Measurements from ENCODE around the gene KDM2B.

Gene KDM2B

GRCh38 chr12:121560392-121561008, 20.3 kb downstream of the KDM2B start:
- DNase-seq: no peak

DNA sequence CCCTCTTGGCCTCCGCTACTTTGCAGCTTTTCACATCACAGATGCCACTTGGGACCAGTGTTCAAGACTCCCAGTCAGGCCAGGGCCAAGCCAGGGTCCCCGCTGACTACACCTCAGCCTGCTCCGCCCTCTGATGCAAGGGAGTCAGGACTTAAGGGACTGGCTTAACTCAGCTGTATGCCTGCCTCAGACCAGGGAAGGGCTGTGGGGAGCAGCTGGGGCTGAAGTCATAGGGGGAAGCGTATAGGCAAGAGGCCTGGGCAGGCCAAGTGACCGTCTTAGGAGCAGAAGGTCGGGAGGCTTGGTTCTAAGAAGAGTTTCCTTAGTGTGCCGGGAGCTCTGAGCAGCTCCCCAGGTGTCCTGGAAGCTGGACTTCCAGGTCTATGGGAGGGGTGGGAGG, 21.9 kb downstream of the KDM2B start:
- no peak for DNase-seq

GRCh38 chr12:121550974-121551634, 29.7 kb downstream of the KDM2B start:
- no peak for DNase-seq

DNA sequence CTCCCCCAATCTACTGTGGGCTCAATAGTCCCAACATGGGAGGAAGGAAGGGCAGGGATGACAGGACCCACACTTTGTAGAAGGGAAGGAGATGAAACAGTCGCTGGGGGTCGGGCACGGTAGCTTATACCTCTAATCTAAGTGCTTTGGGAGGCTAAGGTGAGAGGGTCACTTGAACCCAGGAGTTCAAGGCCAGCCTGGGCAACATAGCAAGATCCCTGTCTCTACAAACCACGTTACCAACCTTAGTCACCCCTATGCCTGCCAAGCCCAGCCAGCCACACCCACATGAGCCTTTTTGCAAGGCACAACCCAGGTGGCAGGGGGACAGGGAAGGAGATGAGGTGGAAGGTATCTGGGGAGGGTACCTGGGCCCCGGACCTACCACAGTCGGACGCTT, 31.7 kb downstream of the KDM2B start:
- no peak for DNase-seq

GRCh38 chr12:121545480-121545879, 35.3 kb downstream of the KDM2B start:
- DNase-seq: no peak

DNA sequence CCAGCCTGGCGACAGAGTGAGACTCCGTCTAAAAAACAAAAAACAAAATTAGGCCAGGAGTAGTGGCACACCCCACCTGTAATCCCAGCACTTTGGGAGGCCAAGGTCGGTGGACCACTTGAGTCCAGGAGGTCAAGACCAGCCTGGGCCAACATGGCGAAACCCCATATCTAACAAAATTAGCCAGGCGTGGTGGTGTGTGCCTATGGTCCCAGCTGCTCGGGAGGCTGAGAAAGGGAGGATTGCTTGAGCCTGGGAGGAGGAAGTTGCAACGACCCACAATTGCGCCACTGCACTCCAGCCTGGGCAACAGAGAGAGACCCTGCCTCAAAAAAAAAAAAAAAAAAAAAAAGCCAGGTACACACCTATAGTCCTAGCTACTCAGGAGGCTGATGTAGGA, 37.0 kb downstream of the KDM2B start:
- DNase-seq: no peak

DNA sequence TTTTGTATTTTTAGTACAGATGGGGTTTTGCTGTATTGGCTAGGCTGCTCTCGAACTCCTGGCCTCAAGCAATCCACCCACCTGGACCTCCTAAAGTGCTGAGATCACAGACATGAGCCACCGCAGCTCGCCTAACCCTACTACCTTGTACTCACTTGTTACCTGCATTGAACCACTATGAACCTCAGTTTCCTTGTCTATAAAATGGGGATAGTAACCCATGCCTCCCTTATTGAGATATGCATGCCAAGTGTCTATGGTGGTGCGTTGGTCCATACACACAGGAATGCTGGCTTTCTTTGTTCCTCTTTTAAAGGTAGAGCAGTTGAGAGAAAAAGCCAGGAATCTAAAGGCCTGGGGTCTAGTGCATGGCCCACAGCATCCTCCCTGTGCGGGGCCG, 40.9 kb downstream of the KDM2B start:
- no peak for DNase-seq

DNA sequence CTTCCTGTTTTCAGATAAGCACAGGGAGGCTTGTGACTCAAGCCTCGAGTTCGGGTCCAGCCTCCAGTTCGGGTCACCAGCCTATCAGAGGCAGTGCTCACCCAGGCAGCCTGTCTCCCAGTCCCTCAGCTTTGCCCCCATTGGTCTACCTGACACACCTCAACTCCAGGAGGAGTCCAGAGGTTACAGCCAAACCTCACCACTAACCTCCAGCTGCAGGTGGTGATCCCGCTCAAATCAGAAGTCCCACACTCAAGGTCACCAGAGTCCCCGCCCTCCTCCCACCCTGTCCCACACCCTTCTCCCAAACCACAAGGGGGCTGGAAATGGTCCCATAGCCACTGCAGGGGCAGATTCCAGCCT, 42.1 kb downstream of the KDM2B start:
- DNase-seq: no peak

DNA sequence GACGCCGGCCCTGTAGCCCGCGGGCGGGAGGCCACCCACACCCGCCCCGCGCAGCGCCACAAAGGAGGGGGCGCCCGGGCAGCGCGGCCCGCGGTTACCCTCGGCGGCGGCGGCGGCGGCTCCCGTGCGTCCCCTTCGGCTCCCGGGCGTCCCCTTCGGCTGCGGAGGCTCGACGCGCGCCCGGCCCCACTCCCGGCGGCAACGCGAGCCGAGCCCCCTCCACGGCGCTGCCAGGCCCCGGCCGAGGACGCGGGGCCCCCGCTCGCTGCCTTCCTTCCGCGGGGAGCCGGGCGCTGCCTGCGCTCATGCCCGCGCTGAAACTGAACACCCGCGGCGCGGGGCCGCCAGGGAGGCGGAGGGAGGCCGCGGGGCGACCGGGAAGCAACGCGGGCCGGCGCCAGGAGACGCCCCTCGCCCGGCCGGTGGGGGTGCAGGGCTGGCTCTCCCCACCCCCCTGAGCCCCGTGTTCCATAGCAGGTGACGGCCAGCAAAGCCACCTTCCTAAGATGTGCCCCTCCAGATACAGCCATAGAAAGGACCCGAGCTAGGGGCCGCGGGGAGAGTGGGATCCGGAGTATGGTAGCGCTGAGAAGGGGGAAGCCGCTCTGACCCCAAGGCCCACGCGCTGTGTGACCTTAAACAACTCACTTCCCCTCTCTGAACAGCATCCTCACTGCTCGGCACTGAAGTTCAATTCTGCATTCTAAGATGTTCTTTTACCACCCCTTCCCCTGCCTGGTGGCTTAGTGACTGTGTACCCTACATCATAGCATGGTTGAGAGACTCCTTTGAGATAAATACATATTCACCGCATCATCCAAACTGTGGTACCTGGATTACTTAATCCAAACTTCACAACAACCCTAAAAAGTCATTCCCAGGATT, 42.8 kb downstream of the KDM2B start:
- no peak for DNase-seq

DNA sequence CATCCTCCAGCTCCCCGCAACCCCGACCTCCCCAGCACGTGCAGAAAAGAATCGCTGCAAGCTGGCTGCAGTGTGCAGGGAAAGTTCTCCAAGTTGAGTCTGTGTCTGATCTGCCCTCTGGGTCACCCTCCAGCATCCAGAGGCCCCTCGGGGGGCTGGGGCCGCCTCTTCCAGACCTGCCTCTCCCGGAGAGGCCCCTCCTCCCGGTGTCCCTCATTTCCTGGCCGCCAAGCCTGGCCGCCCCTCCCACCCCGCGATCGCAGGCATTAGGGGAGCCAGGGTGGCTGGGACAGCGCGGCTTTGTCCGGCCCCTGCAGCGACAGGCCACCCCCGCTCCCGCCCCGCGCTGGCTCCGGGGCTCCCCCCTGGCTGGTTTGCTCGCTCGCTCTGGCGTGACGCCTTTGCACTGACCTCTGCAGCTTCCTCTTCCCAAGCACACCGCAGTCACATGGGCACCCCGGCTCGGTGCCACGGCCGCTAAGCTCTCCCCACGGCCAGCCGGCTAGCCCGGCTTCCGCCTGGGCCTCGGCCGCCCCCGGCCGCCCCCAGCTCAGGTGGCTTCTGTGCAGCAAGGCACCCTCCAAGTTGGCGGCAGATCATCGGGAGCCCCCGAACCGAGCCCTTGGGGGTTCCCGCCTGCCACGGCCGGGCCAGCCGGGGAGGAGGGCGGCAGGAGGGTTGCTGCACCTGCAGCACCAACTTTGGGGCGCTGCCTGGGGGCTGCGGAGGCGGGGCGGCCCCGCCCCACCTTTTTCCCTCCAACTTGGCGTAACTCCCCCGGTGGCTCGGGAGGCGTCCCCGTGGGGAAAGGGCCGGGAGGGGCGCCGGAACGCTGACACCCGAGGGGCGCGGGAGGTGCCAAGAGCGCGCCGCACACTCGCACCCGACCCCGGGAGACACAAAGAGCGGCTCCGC, 43.7 kb downstream of the KDM2B start:
- DNase-seq: peak; percentile 38

DNA sequence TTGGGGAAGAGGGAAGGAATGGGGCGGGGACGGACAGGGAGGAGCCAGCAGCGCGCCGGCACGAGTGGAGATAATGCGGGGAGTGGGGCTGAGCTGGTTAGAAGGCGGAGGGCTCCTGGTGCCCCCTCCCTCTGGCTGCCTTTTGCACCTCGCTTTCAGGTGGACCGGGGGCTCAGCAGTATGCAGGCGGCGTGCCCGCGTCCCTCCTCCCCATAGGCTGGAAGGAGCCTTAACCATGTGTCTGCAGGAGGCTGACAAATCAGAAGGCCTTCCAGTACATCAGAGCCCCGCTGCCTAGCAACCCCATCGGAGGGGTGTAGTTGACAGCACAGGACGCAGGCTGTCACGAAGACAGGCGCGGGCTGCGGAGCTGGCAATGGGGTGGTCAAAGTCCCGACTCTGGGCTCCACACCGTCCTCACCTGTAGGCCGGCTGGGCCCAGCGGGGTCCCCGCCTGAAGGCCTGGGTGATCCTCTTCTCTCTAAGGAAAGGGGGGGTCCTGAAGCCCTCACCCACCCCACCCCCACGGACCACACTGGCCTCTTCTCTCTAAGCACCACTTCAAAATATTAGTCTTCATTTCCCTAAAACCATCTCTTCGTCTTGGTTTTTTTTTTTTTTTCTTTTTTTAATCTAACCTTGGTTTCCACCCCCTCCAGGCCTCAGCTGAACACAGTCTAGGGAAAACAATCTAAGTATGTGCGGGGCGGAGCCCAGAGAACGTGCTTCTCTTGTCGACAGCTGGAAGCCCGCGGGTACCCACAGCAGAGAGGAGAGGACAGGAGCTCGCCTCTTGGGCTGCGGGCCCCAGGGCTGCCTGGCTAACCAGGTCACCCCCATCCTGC, 44.5 kb downstream of the KDM2B start:
- DNase-seq: peak; percentile 83

DNA sequence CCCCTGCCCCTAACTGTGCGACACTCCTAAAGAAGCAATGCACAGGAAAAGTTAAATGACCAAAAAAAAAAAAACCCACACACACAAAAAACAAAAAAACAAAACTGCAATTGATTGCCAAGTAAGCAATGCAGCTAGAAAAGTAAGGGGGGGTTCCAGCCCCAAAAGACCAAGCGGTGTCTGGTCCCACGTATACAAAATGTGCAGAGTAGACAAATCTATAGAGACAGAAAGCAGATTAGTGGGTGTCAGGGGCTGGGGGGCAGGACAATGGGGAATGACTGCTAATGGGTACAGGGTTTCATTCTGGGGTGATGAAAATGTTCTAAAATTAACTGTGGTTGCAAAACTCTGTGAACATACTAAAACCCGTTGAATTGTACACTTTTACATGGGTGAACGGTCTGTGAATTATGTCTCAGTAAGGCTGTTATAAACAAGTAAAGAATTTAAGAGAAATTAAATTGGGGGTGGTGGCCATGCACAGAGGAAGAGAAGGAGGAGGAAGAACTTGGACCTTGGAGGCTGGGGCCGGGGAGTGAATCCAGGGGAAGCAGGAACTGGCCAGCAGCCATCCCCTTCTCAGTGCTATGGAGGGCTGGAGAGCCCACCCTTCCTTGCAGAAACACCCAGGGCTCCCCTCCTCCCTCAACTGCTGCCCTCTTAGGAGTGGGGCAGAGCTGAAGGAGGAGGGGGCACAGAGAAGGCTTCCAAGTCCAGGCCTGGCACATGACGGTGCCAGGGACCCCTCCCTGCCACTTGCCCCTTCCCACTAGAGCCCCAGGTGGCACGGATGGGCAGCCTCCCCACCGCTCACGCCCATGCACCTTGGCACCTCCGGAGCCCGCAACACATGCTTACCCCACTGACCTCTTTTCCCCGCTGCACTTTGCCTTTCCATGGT, 45.4 kb downstream of the KDM2B start:
- no peak for DNase-seq

DNA sequence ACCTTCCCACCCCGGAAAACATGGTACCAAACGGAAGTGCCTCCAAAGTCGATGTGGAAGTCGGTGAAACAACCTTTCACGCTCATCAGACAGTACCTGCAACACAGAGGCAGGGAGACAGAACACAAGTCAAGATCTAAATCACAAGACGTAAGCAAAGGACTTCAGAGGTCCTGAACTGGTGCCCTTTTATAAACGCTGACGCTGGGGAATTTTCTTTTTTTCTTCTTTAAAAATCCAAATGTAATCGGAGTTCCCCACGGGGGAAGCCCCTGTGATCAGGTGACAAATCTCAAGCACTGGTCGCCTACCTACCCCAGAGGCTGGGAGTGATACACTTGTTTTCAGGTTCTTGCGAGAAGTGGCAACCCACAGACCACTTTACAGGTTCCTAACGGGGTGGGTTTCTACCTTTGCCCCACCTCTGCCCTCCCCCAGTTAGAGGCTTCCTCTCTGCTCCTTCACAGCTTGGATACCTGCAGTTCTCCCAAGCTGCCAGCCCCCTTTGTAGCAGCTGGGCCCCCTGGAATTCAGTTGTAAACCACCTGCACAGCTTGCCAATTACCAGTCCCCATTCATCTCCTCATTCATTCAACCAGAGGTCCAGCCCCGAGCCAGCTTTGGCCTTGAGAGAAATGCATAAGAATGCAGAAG, 46.2 kb downstream of the KDM2B start:
- no peak for DNase-seq

DNA sequence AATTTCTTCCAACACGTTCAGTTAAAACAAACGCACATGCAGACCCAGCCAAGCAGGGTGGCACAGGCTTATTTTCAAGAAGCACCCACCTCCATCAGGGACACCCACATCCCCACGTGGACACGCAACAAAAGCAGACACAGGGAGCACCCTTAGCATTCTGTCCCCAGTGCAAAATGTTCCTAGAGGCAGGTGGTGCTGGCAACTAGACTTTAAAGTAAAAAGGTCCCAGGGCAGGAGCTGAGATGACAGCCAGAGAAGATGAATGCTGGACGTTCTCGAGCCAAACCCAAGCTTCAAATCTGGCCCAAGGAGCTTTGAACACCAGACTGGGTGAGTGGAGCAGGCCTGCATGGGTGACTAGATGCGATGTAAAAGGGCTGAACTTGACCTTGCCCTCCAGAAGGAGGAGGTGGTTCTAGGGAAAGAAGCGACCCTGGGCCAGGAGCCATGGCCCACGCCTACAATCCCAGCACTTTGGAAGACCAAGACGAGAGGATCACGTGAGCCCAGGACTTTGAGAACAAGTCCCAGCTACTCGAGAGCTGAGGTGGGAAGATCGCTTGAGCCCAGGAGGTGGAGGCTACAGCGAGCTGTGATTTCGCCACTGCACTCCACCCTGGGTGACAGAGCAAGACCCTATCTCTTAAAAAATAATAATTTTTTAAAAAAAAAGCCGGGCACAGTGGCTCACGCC, 47.3 kb downstream of the KDM2B start:
- no peak for DNase-seq

DNA sequence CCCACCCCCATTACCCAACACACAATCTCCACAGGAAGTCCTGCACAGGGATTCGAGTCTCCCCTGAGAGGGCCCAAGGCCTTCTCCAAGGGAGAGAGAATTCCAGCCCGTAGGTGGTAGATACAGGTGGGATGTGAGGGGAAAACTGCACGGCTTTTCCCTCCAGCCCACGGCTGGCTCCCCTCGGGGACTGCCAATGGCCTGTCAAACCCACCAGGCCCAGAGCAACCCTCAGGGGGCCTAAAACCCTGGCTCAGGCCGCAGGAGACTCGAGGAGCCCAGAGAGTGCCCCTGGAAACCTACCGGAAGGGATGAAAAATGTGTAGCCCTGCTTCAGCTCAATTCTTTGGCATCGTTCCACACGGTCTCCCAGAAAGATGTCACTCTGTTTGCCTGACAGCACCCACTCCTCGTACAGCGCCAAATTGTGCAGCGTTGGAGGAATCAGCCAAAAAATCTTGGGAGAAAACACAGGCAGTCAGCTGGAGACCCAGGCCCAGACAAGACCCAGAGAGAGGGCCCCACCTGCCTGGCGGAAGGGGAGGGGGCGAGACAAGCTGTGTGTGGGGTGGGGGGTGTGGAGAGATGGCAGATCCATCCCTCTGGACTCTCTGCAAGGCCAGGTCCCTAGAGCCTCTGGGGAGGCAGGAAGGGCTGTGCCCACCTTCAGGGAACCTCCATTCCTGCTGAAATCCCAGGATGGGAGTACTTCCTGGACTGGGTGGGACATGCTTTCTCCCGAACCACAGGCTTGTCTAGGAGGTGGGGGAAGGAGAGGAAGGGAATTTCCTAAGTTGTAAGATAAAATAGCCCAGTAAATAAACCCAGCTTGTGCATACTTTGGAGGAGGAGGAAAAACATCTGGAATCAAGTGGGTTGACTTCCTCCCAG, 48.1 kb downstream of the KDM2B start:
- DNase-seq: no peak

DNA sequence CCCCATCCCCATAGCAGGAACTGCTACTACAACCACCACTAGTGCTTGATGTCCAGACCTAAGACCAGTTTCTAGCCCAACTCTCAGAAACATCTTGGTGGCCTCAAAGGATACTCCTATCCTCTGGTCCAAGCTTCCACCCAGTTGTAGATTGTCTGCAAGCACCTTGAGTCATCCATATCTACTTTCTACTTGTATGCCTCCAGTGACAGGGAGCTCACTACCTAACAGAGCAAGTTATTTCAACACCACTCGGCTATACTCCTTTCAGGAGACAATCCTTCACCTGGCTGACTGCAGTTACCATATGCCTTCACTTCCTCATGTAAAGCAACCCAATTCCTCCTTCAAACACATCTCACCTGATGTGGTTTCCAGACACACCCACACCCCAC, 49.5 kb downstream of the KDM2B start:
- DNase-seq: no peak

- DNase-seq: no peak
These were observed 50.0 kb downstream of the KDM2B start for GRCh38 chr12:121530600-121531355.

DNA sequence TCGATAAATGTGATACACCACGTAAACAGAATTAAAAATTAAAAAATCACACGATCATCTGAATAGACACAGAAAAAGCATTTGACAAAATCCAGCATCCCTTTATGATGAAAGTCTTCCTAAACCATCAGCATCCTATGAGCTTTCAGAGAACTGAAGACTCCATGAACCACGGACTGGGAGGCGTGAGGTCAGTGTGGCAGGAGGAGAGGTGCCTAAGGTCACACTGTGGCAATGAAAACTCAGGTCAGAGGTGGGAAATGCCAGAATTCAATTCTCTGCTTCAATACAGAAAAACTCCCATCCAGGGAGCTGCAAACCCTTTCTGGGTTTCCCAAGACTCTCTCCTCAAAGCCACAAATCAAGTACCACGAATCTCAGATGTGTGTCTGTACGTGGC, 51.6 kb downstream of the KDM2B start:
- no peak for DNase-seq

Measured in NCI-H748 treated with DMSO at 0.1 percent for 48 hours (cell line).